CD4-positive, alpha-beta T cell treated with Interleukin-17A for 4 hours (primary cell): Measurements from ENCODE around the gene CA4.
A peak's percentile ranks its signal among the peaks of the same experiment; 100 is the strongest.
"Not testable (repeated sequence)": the region's sequence is repeated elsewhere in the genome, so short reads cannot be mapped to it uniquely, and the experiment has no call there.

Experiments
- DNase-seq: peaks from one replicate; pipeline ENCODE4 v3.0.0-alpha.2; 2020; ENCODE audit warnings: mixed read lengths

CA4 gene

GRCh38 chr17:60149691-60150582, at the start of gene CA4:
Gene CA4 (plus strand): TSS chr17:60149973. CDS start chr17:60150035, 62 bp downstream.
- no peak for DNase-seq

GRCh38 chr17:60100577-60100976, 49.2 kb upstream of the CA4 start:
- not testable (repeated sequence) for DNase-seq

- not testable (repeated sequence) for DNase-seq
Observed at GRCh38 chr17:60102015-60102631, 47.6 kb upstream of the CA4 start.

DNA sequence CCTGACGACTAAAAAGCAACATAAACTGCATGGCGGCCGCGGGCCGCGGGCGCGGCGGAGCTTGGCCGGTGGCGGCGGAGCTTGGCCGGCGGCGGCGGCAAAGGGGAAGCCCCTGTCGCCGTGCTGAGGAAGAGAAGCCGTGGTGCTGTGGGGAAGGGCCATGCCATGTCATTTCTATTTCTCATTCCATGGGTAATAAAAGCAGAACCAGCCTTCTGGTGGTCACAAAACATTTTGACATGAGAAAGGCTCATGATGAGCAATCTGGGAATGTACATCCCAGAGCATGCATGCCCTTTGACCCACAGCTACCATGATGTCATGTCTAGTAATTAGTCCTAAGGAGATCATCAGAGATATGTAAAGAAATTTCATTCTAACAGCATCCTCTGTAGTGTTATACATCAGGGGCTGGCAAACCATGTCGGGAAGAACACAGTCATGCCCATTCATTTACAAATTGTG, 47.1 kb upstream of the CA4 start:
- peak; percentile 19 for DNase-seq

GRCh38 chr17:60103957-60104356, 45.8 kb upstream of the CA4 start:
- DNase-seq: no peak

DNA sequence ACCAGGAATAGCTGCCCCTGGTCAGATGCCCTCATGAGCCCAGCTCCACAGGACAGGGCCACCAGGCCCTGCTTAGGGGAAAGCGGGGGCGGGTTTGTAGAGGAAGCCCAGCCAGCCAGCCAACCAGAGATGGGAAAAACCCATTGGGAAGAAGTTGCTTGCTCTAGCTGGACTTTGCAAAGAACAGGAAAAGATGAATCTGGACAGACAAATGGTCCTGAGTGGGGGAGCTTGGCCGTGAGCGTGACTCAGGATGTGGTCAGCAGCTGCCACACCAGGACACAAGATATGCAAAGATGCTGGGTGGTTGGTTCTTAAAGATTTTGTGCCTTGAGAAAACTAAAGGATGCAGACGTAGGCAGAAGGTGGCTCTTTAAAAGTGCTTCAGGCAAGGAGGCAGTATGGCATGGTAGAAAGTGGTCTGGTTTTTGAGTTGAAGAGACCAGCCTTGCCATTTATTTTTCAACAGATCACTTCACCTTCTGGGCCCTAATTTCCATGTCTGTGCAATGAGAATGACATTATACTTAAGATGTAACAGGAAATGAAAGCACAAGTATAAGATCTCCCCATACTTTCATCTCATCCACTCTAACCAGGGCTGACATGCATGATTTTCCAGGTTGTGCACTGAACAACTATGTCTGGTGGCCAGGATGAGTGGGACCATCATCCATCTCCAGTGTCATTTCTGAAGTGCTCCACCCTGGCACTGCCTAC, 43.3 kb upstream of the CA4 start:
- DNase-seq: no peak

DNA sequence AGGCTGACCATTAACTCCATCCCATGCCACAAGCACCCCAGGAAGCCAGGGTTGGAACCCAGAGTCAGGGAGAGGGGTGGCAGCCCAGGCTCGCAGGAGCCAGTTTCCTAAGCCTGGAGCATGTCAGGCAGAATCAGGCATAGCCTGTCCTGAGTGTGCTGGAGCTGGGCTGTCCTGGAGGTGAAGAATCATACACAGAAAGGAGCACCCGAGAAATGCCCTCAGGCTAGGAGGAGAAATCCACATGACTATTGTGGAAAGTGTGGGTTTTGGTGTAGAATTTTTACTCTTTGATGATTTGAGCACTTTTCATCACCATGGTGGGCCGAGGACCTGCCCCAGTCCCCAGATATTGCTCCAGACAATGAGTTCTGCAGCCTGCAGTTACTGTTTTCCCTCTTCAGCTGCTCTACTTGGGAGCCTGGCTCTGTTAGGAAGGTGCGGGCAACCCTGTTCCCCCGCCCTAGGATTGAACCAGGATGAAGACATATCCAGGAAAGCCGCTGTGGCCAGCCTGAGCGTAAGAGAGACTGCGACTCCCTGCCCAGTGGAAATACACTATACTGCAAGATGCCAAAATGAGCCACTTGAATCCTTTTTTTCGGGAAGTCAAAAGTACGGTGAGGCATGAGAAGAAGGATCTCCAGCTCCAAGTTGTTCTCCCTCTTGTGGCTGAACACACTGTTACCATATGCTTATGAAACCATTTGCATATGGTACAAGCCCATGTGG, 42.1 kb upstream of the CA4 start:
- no peak for DNase-seq

DNA sequence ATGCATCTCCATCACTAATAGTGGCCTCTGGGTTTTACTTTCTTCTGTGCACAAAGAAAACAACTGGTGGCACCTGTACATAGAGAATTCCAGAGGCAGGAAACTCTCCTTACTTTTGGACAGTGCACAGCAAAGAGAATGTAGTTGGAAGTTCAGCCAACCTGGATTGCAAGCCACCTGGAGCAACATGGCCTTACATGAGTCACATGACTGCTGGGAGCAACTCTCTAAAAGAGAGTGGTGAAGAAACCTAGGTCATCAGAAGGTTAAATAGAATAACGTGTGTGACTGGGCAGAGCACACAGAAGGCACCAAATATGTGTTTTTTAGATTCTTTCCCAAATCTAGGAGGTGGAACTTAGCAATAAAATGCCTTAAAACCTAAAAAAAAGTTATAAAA, 41.5 kb upstream of the CA4 start:
- not testable (repeated sequence) for DNase-seq

DNA sequence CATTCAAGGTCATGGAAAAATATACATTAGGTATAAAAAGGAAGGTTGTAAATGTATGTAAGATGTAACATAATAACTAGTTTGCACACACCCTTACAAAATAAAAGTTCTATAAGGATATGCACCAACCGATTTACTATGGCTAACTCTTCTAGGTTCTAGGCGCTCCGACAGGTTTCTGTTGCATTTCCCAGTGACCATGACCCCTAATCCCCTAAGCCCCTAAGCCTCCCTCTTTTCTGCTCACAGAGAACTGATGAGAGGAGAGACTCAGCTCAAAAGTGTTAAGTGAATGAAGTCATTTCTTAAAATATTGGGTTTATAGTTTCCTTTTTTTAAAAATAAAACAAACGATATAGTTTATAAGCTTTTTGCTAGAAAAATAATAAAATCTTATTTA, 41.1 kb upstream of the CA4 start:
- no peak for DNase-seq

DNA sequence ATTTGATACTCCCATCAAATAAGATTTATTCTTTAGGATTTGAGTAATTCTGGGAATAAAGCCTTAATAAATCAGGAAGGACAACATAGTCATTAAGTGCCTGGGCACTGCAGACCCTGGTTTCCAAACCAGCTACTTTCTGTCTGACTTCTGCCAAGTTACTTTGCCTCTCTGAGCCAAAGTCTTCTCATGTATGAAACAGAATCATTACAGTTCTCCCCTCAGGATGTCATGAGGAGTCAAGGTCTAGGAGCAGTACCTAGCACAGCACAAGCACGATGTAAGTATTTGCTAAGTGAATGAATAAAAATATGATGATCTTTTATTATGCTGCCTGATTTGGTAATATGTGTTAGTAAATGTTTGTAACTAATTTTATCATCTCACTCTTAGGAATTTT, 40.6 kb upstream of the CA4 start:
- no peak for DNase-seq

DNA sequence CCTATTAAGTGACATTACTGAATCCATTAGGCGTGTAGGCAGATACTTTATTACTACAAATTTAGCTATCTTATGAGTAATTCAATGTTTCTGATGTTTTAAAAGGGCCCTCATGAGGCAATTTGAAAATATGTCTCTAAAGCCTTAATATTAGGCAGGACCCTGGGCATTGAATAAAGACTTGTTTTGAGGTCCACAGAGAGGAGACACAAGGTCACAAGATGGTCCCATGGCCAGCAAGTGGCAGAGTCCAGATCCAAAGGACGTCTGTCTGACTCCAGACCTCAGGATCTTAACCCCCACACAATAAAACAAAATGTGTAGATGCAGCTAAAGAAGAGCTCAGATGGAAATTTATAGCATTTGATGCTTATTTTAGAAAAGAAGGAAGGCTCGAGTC, 39.2 kb upstream of the CA4 start:
- DNase-seq: no peak

GRCh38 chr17:60111661-60112060, 38.1 kb upstream of the CA4 start:
- DNase-seq: not testable (repeated sequence)

DNA sequence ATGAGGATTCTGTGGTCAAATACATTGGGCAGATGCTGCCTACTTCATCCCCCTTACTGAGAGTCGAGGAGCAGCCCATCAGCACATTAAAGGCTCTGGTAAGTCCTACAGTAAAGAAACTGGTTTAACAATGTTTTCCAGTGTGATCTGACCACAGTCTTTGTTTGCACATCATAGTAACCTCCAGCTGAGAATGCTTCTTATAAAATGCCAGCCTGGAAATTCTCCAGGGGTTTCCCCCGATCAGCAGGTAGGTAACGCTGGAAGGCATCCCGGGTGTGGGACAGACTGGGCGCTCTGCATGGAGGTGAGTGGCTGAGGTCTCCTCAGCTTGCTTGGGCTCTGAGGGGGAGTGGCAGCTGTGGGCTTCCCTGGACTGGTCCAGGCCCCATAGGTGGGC, 34.4 kb upstream of the CA4 start:
- not testable (repeated sequence) for DNase-seq

DNA sequence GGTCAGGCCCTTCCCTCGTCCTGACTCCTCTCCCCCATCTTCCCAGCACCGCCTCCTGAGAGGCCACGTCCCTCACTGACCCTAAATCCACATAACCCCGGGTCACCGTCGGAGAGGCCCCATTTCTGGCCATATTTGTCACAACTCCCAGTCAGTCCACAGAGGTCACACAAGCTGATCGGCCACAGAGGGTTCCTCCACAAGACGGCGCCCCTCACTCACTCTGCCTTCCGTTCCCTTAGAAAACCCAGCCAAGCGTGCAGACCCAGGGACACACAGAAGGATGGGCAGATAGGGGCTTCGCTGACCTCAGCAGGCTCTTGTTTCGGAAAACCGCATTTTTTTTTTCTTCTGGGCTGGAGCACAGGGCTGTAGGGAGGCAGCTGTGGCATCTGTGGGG, 33.6 kb upstream of the CA4 start:
- not testable (repeated sequence) for DNase-seq

- DNase-seq: not testable (repeated sequence)
Observed at GRCh38 chr17:60119162-60119561, 30.6 kb upstream of the CA4 start.

DNA sequence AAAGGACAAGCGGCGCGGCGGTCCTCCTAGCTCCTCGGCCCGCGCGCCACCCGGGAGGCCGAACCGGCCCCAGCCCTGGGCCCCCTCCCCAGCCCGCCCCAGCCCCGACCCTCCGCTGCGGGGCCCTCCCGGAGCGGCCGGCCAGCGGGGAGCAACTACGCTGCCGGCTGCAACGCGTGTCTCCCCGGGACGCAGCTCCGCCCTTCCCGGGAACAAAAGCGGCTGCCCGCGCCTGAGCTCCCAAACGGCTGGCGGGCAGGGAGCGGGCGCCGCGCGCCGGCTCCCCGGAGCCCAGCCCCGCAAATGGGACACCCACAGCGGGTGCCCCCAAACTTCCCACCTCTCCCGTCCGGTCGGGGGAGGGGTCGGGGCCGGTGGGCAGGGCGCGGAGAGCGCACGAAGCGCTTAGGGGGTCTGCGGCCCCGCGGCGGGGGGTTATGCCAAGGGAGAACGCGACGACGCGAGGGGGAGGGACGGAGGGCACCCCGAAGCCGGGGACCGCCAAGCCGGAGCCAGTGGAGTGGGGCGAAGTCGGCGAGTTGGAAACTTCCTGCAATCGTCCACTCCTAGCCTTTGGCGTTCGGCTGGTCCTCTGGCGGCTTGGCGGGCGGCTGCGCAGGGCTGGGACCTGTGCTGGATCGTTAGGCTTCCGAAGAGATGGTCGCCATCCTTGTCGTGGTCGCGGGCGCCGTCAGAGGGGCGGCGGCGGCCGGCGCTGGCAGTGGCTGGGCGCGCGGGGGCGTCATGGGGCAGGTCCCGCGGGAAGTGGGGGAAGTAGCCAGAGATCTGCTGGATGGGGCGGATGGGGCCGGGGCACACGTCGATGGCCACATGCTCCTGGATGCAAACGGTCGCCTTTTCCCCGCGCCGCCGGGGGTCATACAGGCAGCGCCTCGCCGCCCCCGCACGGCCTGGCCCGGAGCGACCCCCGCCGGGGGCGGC, 29.7 kb upstream of the CA4 start:
- not testable (repeated sequence) for DNase-seq

- no peak for DNase-seq
Observed at GRCh38 chr17:60127068-60128064, 22.4 kb upstream of the CA4 start.

GRCh38 chr17:60128171-60128859, 21.5 kb upstream of the CA4 start:
- no peak for DNase-seq

- no peak for DNase-seq
Observed at GRCh38 chr17:60129164-60129563, 20.6 kb upstream of the CA4 start.

GRCh38 chr17:60130466-60130865, 19.3 kb upstream of the CA4 start:
- DNase-seq: no peak
